GM10266 (cell line): ENCODE results near the gene PTPN3.
A peak's percentile ranks its signal among the peaks of the same experiment; 100 is the strongest.
"Not testable (repeated sequence)": the region's sequence is repeated elsewhere in the genome, so short reads cannot be mapped to it uniquely, and the experiment has no call there.

Experiments used
- DNase-seq: peaks from one replicate; pipeline ENCODE4 v3.0.0; 2012; ENCODE audit errors: extremely low spot score
- TF ChIP-seq, protein P1 (sequence below): IDR thresholded peaks from 2 replicates; pipeline ENCODE4 v1.5.1; 2012; ENCODE audit warnings: mild to moderate bottlenecking, low read depth; ENCODE audit not compliant: control insufficient read depth, insufficient read depth; ENCODE audit errors: missing control alignments

The PTPN3 gene

DNA sequence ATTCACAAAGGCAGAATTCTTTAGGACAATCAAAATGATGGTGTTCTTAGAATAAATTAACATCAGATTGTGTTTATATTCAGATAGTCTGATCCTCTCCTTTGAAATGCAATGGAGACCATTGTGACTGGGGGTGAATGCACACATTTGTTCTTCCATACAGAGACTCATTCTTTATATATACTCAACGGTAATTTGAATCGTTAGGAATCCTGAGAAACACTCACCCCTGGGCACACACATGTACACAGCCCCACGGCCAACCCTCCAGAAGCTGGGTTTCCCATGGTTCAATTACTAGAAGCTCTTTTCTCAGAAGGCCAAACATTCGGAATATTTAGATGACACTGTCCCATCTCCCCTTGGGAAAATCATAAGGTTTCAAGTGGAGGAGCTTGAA, 119.8 kb downstream of the PTPN3 start:
- no peak for DNase-seq
- TF ChIP-seq, protein P1, sequence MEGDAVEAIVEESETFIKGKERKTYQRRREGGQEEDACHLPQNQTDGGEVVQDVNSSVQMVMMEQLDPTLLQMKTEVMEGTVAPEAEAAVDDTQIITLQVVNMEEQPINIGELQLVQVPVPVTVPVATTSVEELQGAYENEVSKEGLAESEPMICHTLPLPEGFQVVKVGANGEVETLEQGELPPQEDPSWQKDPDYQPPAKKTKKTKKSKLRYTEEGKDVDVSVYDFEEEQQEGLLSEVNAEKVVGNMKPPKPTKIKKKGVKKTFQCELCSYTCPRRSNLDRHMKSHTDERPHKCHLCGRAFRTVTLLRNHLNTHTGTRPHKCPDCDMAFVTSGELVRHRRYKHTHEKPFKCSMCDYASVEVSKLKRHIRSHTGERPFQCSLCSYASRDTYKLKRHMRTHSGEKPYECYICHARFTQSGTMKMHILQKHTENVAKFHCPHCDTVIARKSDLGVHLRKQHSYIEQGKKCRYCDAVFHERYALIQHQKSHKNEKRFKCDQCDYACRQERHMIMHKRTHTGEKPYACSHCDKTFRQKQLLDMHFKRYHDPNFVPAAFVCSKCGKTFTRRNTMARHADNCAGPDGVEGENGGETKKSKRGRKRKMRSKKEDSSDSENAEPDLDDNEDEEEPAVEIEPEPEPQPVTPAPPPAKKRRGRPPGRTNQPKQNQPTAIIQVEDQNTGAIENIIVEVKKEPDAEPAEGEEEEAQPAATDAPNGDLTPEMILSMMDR, result no peak

DNA sequence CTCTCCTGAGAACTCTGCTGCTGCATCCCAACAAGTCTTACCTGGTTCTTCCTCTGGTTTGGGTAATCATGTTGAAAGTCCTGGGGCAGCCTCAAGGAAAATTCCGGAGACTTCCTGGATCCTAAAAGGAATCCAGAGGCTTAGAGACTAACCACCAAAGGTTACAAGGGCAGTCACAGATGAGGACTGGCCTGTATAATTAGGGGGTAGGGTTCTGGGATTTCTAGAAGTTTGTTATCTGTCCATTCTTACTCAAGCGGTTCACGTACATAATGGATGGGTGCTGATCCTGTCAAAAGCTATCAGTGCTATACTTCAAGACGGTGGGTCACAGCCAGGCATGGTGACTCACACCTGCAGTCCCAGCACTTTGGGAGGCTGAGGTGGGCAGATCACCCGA, 125.9 kb downstream of the PTPN3 start:
- DNase-seq, result no peak
- TF ChIP-seq, protein P1, result no peak

DNA sequence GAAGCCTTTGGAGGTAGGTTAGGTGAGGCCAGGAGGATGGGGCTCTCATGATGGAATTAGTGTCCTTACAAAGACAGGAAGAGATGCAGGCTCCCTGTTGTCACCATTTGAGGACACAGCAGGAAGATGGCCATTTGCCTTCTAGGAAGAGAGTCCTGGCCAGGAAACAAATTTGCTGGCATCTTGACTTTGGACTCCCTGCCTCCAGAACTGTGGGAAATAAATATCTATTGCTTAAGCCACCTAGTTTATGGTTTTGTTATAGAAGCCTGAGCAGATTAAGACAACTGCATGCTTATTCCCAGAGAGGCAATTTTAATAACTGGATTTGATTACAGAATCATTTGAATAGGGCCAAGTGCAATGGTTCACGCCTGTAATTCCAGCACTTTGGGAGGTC, 126.7 kb downstream of the PTPN3 start:
- TF ChIP-seq, protein P1, result no peak

DNA sequence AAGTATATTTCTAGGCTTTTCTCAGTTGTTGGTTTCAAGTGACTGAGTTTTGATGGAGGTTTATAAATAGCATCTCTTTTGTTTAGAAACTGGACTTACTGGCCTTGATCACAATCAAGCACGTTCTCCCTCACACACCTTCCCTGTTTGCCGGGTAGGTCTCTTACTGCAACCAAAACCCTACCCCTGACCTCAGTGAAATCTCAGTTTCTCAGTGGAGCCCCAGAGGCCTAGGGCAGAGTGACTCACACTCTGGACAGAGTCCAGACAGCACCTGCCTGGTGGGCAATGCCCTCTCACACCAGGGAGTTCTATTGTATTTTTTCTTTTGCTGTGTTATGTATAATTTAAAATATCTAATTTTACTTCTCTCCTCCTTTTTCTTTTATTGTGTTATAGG, 128.8 kb downstream of the PTPN3 start:
- DNase-seq, result peak; percentile 21
- TF ChIP-seq, protein P1, result no peak

More for the DNA sequence above, 126.7 kb downstream of the PTPN3 start:
- no peak for DNase-seq

DNA sequence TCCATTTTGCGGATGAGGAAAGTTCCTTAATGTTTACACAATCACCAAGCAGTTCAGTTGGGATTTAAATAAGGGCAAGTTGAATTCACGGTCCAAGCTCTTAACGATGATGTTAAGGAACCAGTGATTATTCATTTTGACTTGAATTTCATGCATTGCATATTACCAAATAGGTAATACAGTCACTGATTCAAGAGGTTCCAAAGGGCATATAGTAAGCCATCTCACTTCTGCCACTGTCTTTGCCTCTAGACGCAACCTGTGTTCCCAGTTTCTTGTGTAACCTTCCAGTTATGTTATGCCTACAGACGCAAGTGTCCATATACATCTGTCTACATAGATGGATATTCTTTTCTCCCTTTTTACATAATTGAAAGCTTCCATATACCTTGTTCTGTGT, 137.3 kb downstream of the PTPN3 start:
- no peak for DNase-seq
- TF ChIP-seq, protein P1, result no peak

DNA sequence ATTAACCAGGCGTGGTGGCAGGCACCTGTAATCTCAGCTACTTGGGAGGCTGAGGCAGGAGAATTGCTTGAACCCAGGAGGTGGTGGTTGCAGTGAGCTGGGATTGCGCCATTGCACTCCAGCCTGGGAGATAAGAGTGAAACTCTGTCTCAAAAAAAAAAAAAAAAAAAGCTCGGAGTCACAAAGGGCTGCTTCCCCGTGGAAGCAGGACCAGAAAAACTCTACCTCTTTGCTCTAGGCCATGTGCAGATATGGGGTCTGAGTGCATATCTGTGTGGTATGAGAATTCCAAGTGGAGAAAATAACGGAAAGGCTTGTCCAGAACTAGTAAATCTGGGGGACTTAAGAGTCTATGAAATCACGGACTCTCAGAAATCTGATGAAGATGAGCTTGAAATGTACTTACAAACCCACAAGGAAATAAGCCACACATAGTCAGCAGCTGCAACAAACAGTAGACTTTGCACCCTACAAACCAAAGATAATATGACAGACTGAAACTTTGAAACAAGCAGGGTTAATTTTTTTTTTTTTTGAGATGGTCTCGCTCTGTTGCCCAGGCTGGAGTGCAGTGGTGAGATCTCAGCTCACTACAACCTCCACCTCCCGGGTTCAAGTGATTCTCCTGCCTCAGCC, 139.0 kb downstream of the PTPN3 start:
- not testable (repeated sequence) for DNase-seq

DNA sequence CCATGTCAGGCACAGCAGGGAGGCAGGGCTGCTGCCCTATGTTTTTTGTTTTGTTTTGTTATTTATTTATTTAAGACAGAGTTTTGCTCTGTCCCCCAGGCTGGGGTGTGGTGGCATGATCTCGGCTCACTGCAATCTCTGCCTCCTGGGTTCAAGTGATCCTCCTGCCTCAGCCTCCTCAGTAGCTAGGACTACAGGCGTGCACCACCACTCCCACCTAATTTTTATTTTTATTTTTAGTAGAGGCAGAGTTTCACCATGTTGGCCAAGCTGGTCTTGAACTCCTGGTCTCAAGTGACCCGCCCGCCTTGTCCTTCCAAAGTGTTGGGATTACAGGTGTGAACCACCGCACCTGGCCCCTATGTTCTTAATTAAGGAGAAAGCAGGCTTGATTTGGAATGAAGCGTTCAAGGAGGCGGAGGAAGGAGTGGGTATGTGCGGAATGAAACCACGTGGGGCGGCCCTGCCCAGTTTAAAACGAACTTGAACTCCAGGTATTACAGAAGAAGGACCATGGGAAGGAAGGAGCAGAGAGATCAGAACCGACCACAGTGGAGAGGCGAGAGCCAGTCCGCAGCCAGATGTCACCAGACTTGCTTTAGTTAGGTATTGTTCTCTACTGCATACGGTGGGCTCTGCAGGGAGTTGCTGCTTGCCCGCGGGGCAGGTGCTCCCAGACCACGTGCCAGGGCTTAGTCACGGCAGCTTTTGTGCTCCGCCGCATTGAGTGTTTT, 142.4 kb downstream of the PTPN3 start:
- TF ChIP-seq, protein P1, result no peak
- no peak for DNase-seq
